ENCODE results near the gene HTR6.

HTR6 gene

GRCh38 chr1:19683351-19683750 is 18.7 kb downstream of the HTR6 start:
- in situ Hi-C loops (cut with MboI; ENCODE audit: low sequenced_read_pairs) = no loop called here

GRCh38 chr1:19684677-19685076 is 20.0 kb downstream of the HTR6 start:
- in situ Hi-C loops (cut with MboI; ENCODE audit: low sequenced_read_pairs) = no loop called here

GRCh38 chr1:19685994-19686393 is 21.3 kb downstream of the HTR6 start:
- in situ Hi-C loops (cut with MboI; ENCODE audit: low sequenced_read_pairs) = no loop called here

GRCh38 chr1:19687414-19687813 is 22.7 kb downstream of the HTR6 start:
- in situ Hi-C loops (cut with MboI; ENCODE audit: low sequenced_read_pairs) = no loop called here

GRCh38 chr1:19688041-19688842 is 23.6 kb downstream of the HTR6 start:
- in situ Hi-C loops (cut with MboI; ENCODE audit: low sequenced_read_pairs) = no loop called here

- in situ Hi-C loops (cut with MboI; ENCODE audit: low sequenced_read_pairs) = no loop called here
These were observed 24.5 kb downstream of the HTR6 start for GRCh38 chr1:19689085-19689757.

- in situ Hi-C loops (cut with MboI; ENCODE audit: low sequenced_read_pairs) = no loop called here
These were observed 25.2 kb downstream of the HTR6 start for GRCh38 chr1:19689856-19690255.

GRCh38 chr1:19690342-19690741 is 25.7 kb downstream of the HTR6 start:
- in situ Hi-C loops (cut with MboI; ENCODE audit: low sequenced_read_pairs) = no loop called here

- in situ Hi-C loops (cut with MboI; ENCODE audit: low sequenced_read_pairs) = no loop called here
These were observed 29.6 kb downstream of the HTR6 start for GRCh38 chr1:19694298-19694697.

- in situ Hi-C loops (cut with MboI; ENCODE audit: low sequenced_read_pairs) = no loop called here
These were observed 31.1 kb downstream of the HTR6 start for GRCh38 chr1:19695772-19696171.

- in situ Hi-C loops (cut with MboI; ENCODE audit: low sequenced_read_pairs) = no loop called here
These were observed 32.1 kb downstream of the HTR6 start for GRCh38 chr1:19696820-19697219.

GRCh38 chr1:19698181-19698580 is 33.5 kb downstream of the HTR6 start:
- in situ Hi-C loops (cut with MboI; ENCODE audit: low sequenced_read_pairs) = no loop called here

- in situ Hi-C loops (cut with MboI; ENCODE audit: low sequenced_read_pairs) = no loop called here
These were observed 35.6 kb downstream of the HTR6 start for GRCh38 chr1:19700079-19700777.

- in situ Hi-C loops (cut with MboI; ENCODE audit: low sequenced_read_pairs) = no loop called here
These were observed 38.6 kb downstream of the HTR6 start for GRCh38 chr1:19703280-19703679.

- in situ Hi-C loops (cut with MboI; ENCODE audit: low sequenced_read_pairs) = no loop called here
These were observed 39.8 kb downstream of the HTR6 start for GRCh38 chr1:19704247-19705113.

- in situ Hi-C loops (cut with MboI; ENCODE audit: low sequenced_read_pairs) = no loop called here
These were observed 40.8 kb downstream of the HTR6 start for GRCh38 chr1:19705464-19705863.

- in situ Hi-C loops (cut with MboI; ENCODE audit: low sequenced_read_pairs) = no loop called here
These were observed 41.5 kb downstream of the HTR6 start for GRCh38 chr1:19706136-19706535.

GRCh38 chr1:19708567-19709110 is 44.0 kb downstream of the HTR6 start:
- in situ Hi-C loops (cut with MboI; ENCODE audit: low sequenced_read_pairs) = no loop called here

GRCh38 chr1:19709260-19709793 is 44.7 kb downstream of the HTR6 start:
- in situ Hi-C loops (cut with MboI; ENCODE audit: low sequenced_read_pairs) = no loop called here

Data from HL-60/S4 (cell line).